ENCODE results near the gene CDH12.

GRCh38 chr5:22787398-22787797 is 65.7 kb downstream of the CDH12 start:
- TF ChIP-seq POLR2A (IDR thresholded peaks at IDR 0.05) (no peak), CTCF (IDR thresholded peaks at IDR 0.05) (no peak), POLR2AphosphoS5 (IDR thresholded peaks at IDR 0.05; ENCODE audit: insufficient read depth in 1 of 2, low read depth in 1 of 2) (no peak)

All from vagina (tissue), 2 donors.